ENCODE measurements around the gene CDH23. TPM values are rescaled to one million over a fixed set of nuclear protein-coding genes. Genes with fewer than 3 reads are reported as not detected.

The CDH23 gene
- polyA plus RNA-seq, 1 donor (not counting 4 experiments of a cell fraction or from before 2014, with no cell fraction given), result 0.01 TPM

DNA sequence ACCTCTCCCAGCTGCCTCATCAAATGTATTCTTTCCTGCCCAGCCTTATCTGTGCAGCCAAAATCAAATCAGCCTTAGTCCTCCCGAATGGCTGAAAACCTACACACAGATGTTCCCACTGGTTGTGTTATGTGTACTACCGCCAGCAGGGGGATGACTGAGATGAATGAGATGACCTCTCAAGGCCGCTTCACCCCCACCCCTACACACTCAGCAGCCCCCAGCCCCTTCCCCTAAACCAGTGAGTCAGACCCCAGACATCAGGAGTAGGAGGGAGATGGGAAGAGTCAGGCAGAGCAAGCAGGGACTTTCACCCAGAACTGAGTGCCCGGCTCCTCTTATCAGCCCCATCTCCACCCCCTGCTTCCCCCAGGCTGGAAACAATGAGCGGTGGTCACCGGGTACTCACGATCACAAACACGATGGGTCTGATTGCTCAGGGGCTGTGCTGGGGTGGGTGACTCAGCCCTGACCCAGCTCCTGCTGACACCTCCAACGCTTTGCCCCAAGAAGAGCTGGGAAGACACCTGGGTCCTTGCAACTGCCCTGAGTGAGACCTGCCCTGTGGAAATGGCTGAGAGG is 329.4 kb downstream of the CDH23 start:
- dilution Hi-C loops (cut with MboI; ENCODE audit: extremely low pct_ligation_motif_present, low sequenced_read_pairs), result no loop called here
- TF ChIP-seq, protein P1, sequence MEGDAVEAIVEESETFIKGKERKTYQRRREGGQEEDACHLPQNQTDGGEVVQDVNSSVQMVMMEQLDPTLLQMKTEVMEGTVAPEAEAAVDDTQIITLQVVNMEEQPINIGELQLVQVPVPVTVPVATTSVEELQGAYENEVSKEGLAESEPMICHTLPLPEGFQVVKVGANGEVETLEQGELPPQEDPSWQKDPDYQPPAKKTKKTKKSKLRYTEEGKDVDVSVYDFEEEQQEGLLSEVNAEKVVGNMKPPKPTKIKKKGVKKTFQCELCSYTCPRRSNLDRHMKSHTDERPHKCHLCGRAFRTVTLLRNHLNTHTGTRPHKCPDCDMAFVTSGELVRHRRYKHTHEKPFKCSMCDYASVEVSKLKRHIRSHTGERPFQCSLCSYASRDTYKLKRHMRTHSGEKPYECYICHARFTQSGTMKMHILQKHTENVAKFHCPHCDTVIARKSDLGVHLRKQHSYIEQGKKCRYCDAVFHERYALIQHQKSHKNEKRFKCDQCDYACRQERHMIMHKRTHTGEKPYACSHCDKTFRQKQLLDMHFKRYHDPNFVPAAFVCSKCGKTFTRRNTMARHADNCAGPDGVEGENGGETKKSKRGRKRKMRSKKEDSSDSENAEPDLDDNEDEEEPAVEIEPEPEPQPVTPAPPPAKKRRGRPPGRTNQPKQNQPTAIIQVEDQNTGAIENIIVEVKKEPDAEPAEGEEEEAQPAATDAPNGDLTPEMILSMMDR (optimal IDR thresholded peaks at IDR 0.05 in 1 of 3, IDR thresholded peaks at IDR 0.05 in 1 of 3, conservative IDR thresholded peaks at IDR 0.05 in 1 of 3; ENCODE audit: extremely low read depth in 1 of 3, insufficient read depth in 2 of 3, low read length in 3 of 3), result peak; percentile 20 to 57 (median 45)
- no peak for TF ChIP-seq EZH2 (IDR thresholded peaks at IDR 0.05; ENCODE audit: low read length)
- no peak overlapping the region for H3K9ac ChIP-seq (ENCODE audit: control insufficient read depth, extremely low read depth, insufficient read depth, low read length)
- H3K27me3 ChIP-seq (ENCODE audit: control insufficient read depth, extremely low read depth, insufficient read depth, low read length), result no peaks in the 10 kb centered on the region
- no peak overlapping the region for H2AFZ ChIP-seq (ENCODE audit: control insufficient read depth, low read length)
- no peak overlapping the region for H3K4me2 ChIP-seq (ENCODE audit: control insufficient read depth, extremely low read depth, insufficient read depth, low read depth, low read length)
- DNase-seq (ENCODE audit: low read depth, low spot score) (no peak), FAIRE-seq (no peak)
- no peaks in the 10 kb centered on the region for H3K36me3 ChIP-seq (ENCODE audit: control insufficient read depth in 2 of 2, extremely low read depth in 1 of 2, insufficient read depth in 2 of 2, low read length in 2 of 2)
- H3K4me3 ChIP-seq (ENCODE audit: control insufficient read depth in 2 of 3, extremely low read depth in 1 of 3, insufficient read depth in 2 of 3, low read depth in 1 of 3, low read length in 3 of 3), result no peak overlapping the region
- no peaks in the 10 kb centered on the region for H4K20me1 ChIP-seq (ENCODE audit: control insufficient read depth, extremely low read depth, insufficient read depth, low read length)
- no peak overlapping the region for H3K27ac ChIP-seq (ENCODE audit: control insufficient read depth, insufficient read depth, low read length)
- no peaks in the 10 kb centered on the region for H3K79me2 ChIP-seq (ENCODE audit: control insufficient read depth, insufficient read depth, low read length)
- peaks cover 26% of the 10 kb centered on the region for H3K4me1 ChIP-seq (ENCODE audit: control insufficient read depth, extremely low read depth, insufficient read depth, low read length)
- no peaks in the 10 kb centered on the region for H3K9me1 ChIP-seq (ENCODE audit: control insufficient read depth, extremely low read depth, insufficient read depth, low read length)
- H3K9me3 ChIP-seq (ENCODE audit: control insufficient read depth, low read depth, low read length), result no peaks in the 10 kb centered on the region

DNA sequence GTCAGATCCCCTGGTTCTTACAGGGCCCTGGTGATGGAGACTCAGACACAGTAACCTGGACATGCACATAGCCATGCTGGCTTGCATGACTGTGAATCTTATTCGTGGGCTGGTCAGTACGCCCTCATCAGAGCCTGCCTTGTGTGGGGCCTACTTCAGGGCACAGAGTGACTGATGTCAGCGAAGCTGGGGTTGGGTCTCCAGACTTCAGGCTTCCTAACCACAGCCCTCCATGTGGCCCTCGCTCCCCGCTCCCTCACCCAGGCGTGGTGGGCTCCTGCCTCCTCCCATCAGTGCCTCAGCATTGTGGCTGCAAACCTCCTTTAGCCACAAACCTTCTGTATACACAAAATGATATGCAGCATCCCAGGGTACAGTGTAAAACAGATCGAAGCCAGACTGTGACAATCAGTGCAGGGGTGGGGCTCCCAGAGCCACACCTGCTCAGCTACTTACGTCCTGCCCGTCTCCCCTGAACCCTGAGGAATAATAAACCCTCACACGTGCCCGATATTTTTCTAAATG is 329.9 kb downstream of the CDH23 start:
- Histone ChIP-seq H3K79me2 (ENCODE audit: control insufficient read depth, insufficient read depth, low read length) (no peaks in the 10 kb centered on the region), H3K4me2 (ENCODE audit: control insufficient read depth, extremely low read depth, insufficient read depth, low read depth, low read length) (no peak overlapping the region), H2AFZ (ENCODE audit: control insufficient read depth, low read length) (no peak overlapping the region), H4K20me1 (ENCODE audit: control insufficient read depth, extremely low read depth, insufficient read depth, low read length) (no peaks in the 10 kb centered on the region), H3K4me1 (ENCODE audit: control insufficient read depth, extremely low read depth, insufficient read depth, low read length) (peaks cover 26% of the 10 kb centered on the region), H3K27me3 (ENCODE audit: control insufficient read depth, extremely low read depth, insufficient read depth, low read length) (no peaks in the 10 kb centered on the region), H3K36me3 (ENCODE audit: control insufficient read depth in 2 of 2, extremely low read depth in 1 of 2, insufficient read depth in 2 of 2, low read length in 2 of 2) (no peaks in the 10 kb centered on the region), H3K4me3 (ENCODE audit: control insufficient read depth in 2 of 3, extremely low read depth in 1 of 3, insufficient read depth in 2 of 3, low read depth in 1 of 3, low read length in 3 of 3) (no peak overlapping the region), H3K9me3 (ENCODE audit: control insufficient read depth, low read depth, low read length) (no peaks in the 10 kb centered on the region), H3K9me1 (ENCODE audit: control insufficient read depth, extremely low read depth, insufficient read depth, low read length) (no peaks in the 10 kb centered on the region), H3K27ac (ENCODE audit: control insufficient read depth, insufficient read depth, low read length) (no peak overlapping the region), H3K9ac (ENCODE audit: control insufficient read depth, extremely low read depth, insufficient read depth, low read length) (no peak overlapping the region)
- TF ChIP-seq, protein P1 (optimal IDR thresholded peaks at IDR 0.05 in 1 of 3, IDR thresholded peaks at IDR 0.05 in 1 of 3, conservative IDR thresholded peaks at IDR 0.05 in 1 of 3; ENCODE audit: extremely low read depth in 1 of 3, insufficient read depth in 2 of 3, low read length in 3 of 3), result no peak
- TF ChIP-seq EZH2 (IDR thresholded peaks at IDR 0.05; ENCODE audit: low read length), result no peak
- FAIRE-seq (no peak), DNase-seq (ENCODE audit: low read depth, low spot score) (no peak)
- dilution Hi-C loops (cut with MboI; ENCODE audit: extremely low pct_ligation_motif_present, low sequenced_read_pairs), result no loop called here
